PC-3 (cell line): Measurements from ENCODE around the gene UBASH3B.

Source experiments
- CTCF ChIP-seq: fragments of 300-600 bp; sonication (generic); conservative IDR thresholded peaks from 2 replicates; pipeline ENCODE4 v1.5.1; 2017; ENCODE audit warnings: antibody characterized with exemption, low read depth, mild to moderate bottlenecking, low read length
- EZH2 ChIP-seq: fragments of 300-600 bp; sonication (generic); IDR thresholded peaks from one replicate; pipeline ENCODE4 v1.6.1; 2017; ENCODE audit warnings: antibody characterized with exemption, mild to moderate bottlenecking, low read length; ENCODE audit not compliant: unreplicated experiment
- EZH2phosphoT487 ChIP-seq: fragments of 300-600 bp; sonication (generic); IDR thresholded peaks from 2 replicates; pipeline ENCODE4 v1.6.1; 2018; ENCODE audit warnings: mild to moderate bottlenecking, antibody characterized with exemption, low read length, borderline replicate concordance

- TF ChIP-seq CTCF, result no peak
- no peak for TF ChIP-seq EZH2
- no peak for TF ChIP-seq EZH2phosphoT487
Measured at GRCh38 chr11:122707111-122707510, 51.6 kb downstream of the UBASH3B start.
